Cardiac fibroblast (primary cell): Measurements from ENCODE around the gene DGKZ.

Source experiments
- DNase-seq, 2 donors: peaks; one replicate each; pipeline versions ENCODE4 v3.0.0 to v3.0.0-alpha.2; 2010; ENCODE audit warnings: low read depth in 2 of 2
- H3K4me3 ChIP-seq, 2 donors: replicated peaks in 1 of 2; 1 replicate in 1 of 2; 2 replicates in 1 of 2; pipeline ENCODE4 v1.5.1; 2011; ENCODE audit warnings: low read depth in 2 of 2, low read length in 2 of 2, mild to moderate bottlenecking in 2 of 2, moderate library complexity in 1 of 2
- CTCF ChIP-seq: IDR thresholded peaks from one replicate; pipeline ENCODE4 v1.5.1; 2011; ENCODE audit warnings: low read depth, mild to moderate bottlenecking, low read length, inconsistent platforms

Gene DGKZ

GRCh38 chr11:46385169-46386004, 38.1 kb downstream of the DGKZ start:
- DNase-seq: no peak
- H3K4me3 ChIP-seq: no peak overlapping the region
- no peak for TF ChIP-seq CTCF

GRCh38 chr11:46386005-46386578, 38.8 kb downstream of the DGKZ start:
- H3K4me3 ChIP-seq: no peak overlapping the region
- no peak for DNase-seq
- no peak for TF ChIP-seq CTCF

GRCh38 chr11:46386674-46387073, 39.4 kb downstream of the DGKZ start:
- peak in 1 of 2 donors; percentile 31 for DNase-seq
- no peak overlapping the region for H3K4me3 ChIP-seq
- no peak for TF ChIP-seq CTCF

GRCh38 chr11:46387456-46387855, 40.2 kb downstream of the DGKZ start:
- no peak for DNase-seq
- no peak for TF ChIP-seq CTCF
- no peak overlapping the region for H3K4me3 ChIP-seq

GRCh38 chr11:46387919-46388618, 40.8 kb downstream of the DGKZ start:
- H3K4me3 ChIP-seq: no peak overlapping the region
- DNase-seq: peak in 1 of 2 donors; percentile 41
- no peak for TF ChIP-seq CTCF

GRCh38 chr11:46388619-46389449, 41.6 kb downstream of the DGKZ start:
- H3K4me3 ChIP-seq: no peak overlapping the region
- no peak for DNase-seq
- TF ChIP-seq CTCF: no peak
